Progenitor cell of endocrine pancreas (in vitro differentiated cells): ENCODE measurements around the gene KIF25. TPM values are rescaled to one million over a fixed set of nuclear protein-coding genes. Genes with fewer than 3 reads are reported as not detected.

Experiments used
- DNase-seq: peaks from one replicate; pipeline ENCODE4 v3.0.0; 2021; ENCODE audit warnings: low spot score; ENCODE audit not compliant: unreplicated experiment
- H3K27ac Mint-ChIP-seq: 2 replicates; pipeline ENCODE4 v1.8.0; 2021; ENCODE audit warnings: mild to moderate bottlenecking, moderate library complexity, mixed read lengths
- H3K27me3 Mint-ChIP-seq: 2 replicates; pipeline ENCODE4 v1.8.0; 2021; ENCODE audit warnings: mixed read lengths
- H3K36me3 Mint-ChIP-seq: 2 replicates; pipeline ENCODE4 v1.8.0; 2022; ENCODE audit warnings: mixed read lengths; ENCODE audit not compliant: insufficient read depth
- H3K4me1 Mint-ChIP-seq: 2 replicates; pipeline ENCODE4 v1.8.0; 2021; ENCODE audit warnings: low read depth, mixed read lengths
- H3K4me3 Mint-ChIP-seq: 2 replicates; pipeline ENCODE4 v1.8.0; 2021; ENCODE audit warnings: low read depth, mild to moderate bottlenecking, moderate library complexity, mixed read lengths
- H3K9me3 Mint-ChIP-seq: 2 replicates; pipeline ENCODE4 v1.8.0; 2021; ENCODE audit warnings: low read depth, mixed read lengths
- total RNA-seq: library from RNA; stranded (reverse); gene quantifications from 2 replicates; pipeline ENCODE4 v1.2.1, GENCODE V29; 2021
- TF ChIP-seq, protein P1 (sequence below): fragments of 200-600 bp; sonication (generic); IDR thresholded peaks from one replicate; pipeline ENCODE4 v1.5.0; 2021; ENCODE audit warnings: antibody characterized with exemption, mild to moderate bottlenecking; ENCODE audit not compliant: unreplicated experiment

The KIF25 gene
- total RNA-seq, 1 donor from 2014 or later = not detected

DNA sequence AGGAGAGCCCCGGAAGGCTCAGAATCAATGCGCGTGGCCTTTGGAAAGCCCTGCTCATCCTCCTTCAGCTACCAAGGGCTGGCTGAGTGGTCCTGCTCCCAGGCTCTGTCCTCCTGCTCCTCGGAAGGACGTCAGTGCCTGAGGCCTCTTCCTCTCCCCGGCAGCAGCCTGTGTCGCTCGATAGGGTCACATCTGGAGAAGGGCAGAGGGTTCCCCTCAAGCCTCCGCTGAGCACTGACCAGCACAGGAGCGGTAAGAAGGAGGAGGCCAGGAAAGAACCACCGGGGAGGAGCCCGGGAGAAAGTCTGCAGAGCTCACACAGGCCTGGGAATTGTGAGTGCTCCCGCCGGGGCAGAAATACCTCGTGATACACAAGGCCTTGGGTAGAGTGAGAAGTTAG lies 21.2 kb downstream of the KIF25 start:
- peaks cover 3% of the 10 kb centered on the region for H3K27me3 Mint-ChIP-seq
- no peak overlapping the region for H3K27ac Mint-ChIP-seq
- H3K4me3 Mint-ChIP-seq = no peak overlapping the region
- peaks cover 17% of the 10 kb centered on the region for H3K9me3 Mint-ChIP-seq
- no peak for DNase-seq
- peaks cover 3% of the 10 kb centered on the region for H3K4me1 Mint-ChIP-seq
- no peaks in the 10 kb centered on the region for H3K36me3 Mint-ChIP-seq
- TF ChIP-seq, protein P1, sequence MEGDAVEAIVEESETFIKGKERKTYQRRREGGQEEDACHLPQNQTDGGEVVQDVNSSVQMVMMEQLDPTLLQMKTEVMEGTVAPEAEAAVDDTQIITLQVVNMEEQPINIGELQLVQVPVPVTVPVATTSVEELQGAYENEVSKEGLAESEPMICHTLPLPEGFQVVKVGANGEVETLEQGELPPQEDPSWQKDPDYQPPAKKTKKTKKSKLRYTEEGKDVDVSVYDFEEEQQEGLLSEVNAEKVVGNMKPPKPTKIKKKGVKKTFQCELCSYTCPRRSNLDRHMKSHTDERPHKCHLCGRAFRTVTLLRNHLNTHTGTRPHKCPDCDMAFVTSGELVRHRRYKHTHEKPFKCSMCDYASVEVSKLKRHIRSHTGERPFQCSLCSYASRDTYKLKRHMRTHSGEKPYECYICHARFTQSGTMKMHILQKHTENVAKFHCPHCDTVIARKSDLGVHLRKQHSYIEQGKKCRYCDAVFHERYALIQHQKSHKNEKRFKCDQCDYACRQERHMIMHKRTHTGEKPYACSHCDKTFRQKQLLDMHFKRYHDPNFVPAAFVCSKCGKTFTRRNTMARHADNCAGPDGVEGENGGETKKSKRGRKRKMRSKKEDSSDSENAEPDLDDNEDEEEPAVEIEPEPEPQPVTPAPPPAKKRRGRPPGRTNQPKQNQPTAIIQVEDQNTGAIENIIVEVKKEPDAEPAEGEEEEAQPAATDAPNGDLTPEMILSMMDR = no peak

DNA sequence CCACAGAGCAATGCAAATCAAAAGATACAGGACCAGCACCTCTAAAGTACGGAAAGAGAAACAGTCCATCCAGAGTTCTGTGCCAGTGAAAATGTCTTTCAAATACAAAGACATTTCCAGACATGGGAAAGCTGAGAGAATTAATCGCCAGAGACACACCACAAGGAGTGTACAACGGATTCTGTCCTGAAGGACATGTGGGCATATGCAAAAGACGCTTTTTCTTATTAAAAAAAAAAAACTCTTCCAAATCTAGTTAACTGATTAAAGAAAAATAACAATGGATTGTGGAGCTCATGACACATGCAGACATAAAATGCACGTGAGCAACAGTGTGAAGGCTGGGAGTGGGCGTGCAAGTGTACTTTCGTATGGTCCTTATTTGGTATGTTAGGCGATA lies 22.8 kb downstream of the KIF25 start:
- DNase-seq = no peak
- Mint-ChIP-seq H3K27me3 (peaks cover 3% of the 10 kb centered on the region), H3K27ac (no peak overlapping the region), H3K36me3 (no peaks in the 10 kb centered on the region), H3K9me3 (peaks cover 17% of the 10 kb centered on the region), H3K4me3 (no peak overlapping the region), H3K4me1 (peaks cover 8% of the 10 kb centered on the region)
- TF ChIP-seq, protein P1 = no peak

DNA sequence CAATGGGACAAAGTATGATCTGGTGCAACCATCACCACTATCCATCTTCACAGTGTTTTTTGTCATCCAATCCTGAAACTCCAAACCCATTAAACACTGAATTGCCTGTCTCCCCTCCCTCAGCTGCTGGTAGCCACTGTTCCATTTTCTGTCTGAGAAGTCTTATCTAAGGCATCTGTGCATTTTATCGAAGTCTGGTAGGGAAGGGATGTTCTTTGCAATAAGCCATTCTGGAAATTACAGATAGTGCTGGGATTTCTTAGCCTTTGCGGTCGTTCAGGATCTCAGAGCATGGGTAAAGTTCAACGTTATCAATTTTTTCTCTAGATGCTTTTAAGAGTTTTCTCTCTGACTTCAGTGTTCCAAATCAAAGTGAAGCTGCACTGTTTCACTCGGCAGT lies 24.1 kb downstream of the KIF25 start:
- peaks cover 10% of the 10 kb centered on the region for H3K9me3 Mint-ChIP-seq
- H3K27me3 Mint-ChIP-seq = peaks cover 3% of the 10 kb centered on the region
- DNase-seq = no peak
- no peaks in the 10 kb centered on the region for H3K36me3 Mint-ChIP-seq
- TF ChIP-seq, protein P1 = no peak
- no peak overlapping the region for H3K4me3 Mint-ChIP-seq
- H3K27ac Mint-ChIP-seq = no peak overlapping the region
- H3K4me1 Mint-ChIP-seq = peaks cover 8% of the 10 kb centered on the region

DNA sequence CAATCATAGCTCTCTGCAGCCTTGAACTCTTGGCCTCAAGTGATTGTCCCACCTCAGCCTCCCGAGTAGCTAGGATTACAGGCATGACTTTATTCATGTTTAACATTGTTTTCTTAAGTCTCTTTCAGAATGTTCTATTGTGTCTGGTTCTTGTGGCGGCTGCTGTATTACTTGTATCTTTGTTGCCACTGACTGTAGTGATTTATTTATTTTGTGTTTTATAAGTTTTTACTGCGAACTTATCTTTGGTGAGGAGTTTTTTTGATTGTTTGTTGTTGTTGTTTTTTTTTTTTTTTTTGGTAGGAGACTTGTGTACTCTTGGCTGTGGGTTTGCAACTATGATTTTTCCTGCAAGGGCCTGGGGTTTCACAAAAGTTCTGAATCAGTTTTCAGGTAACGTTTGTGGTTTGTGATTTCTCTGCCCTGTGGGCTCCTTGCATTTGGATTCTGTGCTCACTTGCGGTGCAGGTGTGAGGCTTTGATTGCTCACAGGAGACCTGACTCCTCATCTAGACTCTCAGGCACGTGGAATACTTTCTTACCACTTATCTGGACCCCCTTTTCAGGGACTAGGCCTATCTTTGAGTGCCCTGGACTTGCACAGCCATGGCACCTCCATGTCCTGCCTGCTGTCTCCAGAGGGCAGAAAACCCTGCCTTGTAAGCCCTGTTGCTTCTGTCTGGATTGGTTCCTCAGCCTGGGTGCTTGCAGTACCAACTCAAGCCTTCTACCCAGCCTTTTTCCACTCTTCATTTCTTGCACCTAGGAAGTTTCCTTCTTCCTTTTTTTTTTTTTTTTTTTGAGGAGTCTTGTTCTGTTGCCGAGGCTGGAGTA lies 25.2 kb downstream of the KIF25 start:
- TF ChIP-seq, protein P1 = no peak
- no peaks in the 10 kb centered on the region for H3K27me3 Mint-ChIP-seq
- H3K9me3 Mint-ChIP-seq = peaks cover 6% of the 10 kb centered on the region
- DNase-seq = no peak
- no peak overlapping the region for H3K27ac Mint-ChIP-seq
- H3K4me1 Mint-ChIP-seq = peaks cover 5% of the 10 kb centered on the region
- H3K36me3 Mint-ChIP-seq = no peaks in the 10 kb centered on the region
- H3K4me3 Mint-ChIP-seq = no peak overlapping the region

DNA sequence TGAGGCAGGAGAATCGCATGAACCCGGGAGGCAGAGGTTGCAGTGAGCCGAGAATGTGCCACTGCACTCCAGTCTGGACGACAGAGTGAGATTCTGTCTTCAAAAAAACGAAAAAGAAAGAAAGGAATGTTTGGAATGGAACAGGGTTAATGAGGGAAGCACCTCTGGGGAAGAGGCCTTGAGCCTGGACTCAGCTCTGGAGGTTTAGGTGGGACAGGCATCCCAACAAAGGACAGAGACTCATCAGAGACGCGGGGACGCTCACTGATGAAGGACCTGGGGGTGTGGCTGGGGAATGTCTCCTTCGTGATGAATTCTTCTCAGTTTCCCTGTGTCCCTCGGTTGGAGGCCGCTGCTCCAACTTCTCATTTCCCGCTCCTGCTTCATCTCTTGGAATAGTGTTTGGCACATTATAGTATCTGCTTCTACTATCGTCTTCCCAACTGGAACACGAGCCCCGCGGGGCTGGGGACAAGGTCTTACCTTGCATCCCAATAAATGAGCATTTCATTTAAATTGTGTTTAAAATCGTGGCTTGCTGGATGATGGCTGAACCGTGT lies 27.6 kb downstream of the KIF25 start:
- Mint-ChIP-seq H3K36me3 (no peaks in the 10 kb centered on the region), H3K27ac (no peak overlapping the region), H3K4me1 (peaks cover 7% of the 10 kb centered on the region), H3K9me3 (no peaks in the 10 kb centered on the region), H3K27me3 (no peaks in the 10 kb centered on the region), H3K4me3 (no peak overlapping the region)
- DNase-seq = no peak
- TF ChIP-seq, protein P1 = no peak
